ENCODE data around the gene SH3BGR.

DNA sequence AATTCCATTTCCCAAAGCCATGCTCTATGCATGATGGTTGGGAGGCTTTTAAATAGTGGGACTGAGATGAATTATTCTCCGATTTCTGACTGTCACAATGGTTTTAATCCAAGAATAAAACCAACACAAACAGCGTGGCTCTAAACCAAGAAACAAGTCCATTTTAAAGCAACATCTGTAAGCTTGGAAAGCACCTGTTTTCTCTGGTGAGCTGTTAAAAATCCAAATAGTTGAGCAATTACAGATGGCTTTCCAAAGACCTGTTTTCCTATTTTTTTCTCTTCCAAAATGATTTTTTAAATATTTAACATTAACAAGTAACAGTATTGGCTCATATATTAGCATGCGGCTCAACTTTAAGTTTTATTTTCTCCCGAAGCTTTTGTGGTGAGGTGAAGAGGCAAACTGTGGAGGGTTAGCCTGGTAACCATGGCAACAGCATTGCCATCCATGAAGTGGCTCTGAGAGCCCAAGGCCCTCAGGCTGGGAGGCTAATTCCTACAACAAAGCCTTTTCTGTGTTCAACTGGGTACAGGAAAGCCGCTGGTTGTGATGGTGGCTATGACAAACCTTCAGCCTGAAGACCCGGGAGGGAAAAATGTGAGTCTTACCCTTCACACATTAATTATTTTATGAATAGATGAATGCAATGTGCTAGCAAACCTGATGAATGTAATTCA, 104.3 kb downstream of the SH3BGR start:
- TF ChIP-seq, protein P1, sequence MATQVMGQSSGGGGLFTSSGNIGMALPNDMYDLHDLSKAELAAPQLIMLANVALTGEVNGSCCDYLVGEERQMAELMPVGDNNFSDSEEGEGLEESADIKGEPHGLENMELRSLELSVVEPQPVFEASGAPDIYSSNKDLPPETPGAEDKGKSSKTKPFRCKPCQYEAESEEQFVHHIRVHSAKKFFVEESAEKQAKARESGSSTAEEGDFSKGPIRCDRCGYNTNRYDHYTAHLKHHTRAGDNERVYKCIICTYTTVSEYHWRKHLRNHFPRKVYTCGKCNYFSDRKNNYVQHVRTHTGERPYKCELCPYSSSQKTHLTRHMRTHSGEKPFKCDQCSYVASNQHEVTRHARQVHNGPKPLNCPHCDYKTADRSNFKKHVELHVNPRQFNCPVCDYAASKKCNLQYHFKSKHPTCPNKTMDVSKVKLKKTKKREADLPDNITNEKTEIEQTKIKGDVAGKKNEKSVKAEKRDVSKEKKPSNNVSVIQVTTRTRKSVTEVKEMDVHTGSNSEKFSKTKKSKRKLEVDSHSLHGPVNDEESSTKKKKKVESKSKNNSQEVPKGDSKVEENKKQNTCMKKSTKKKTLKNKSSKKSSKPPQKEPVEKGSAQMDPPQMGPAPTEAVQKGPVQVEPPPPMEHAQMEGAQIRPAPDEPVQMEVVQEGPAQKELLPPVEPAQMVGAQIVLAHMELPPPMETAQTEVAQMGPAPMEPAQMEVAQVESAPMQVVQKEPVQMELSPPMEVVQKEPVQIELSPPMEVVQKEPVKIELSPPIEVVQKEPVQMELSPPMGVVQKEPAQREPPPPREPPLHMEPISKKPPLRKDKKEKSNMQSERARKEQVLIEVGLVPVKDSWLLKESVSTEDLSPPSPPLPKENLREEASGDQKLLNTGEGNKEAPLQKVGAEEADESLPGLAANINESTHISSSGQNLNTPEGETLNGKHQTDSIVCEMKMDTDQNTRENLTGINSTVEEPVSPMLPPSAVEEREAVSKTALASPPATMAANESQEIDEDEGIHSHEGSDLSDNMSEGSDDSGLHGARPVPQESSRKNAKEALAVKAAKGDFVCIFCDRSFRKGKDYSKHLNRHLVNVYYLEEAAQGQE (IDR thresholded peaks at IDR 0.05; ENCODE audit: insufficient replicate concordance, low read depth): no peak
- TF ChIP-seq, protein P2, sequence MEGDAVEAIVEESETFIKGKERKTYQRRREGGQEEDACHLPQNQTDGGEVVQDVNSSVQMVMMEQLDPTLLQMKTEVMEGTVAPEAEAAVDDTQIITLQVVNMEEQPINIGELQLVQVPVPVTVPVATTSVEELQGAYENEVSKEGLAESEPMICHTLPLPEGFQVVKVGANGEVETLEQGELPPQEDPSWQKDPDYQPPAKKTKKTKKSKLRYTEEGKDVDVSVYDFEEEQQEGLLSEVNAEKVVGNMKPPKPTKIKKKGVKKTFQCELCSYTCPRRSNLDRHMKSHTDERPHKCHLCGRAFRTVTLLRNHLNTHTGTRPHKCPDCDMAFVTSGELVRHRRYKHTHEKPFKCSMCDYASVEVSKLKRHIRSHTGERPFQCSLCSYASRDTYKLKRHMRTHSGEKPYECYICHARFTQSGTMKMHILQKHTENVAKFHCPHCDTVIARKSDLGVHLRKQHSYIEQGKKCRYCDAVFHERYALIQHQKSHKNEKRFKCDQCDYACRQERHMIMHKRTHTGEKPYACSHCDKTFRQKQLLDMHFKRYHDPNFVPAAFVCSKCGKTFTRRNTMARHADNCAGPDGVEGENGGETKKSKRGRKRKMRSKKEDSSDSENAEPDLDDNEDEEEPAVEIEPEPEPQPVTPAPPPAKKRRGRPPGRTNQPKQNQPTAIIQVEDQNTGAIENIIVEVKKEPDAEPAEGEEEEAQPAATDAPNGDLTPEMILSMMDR (IDR thresholded peaks at IDR 0.05; ENCODE audit: insufficient read depth, low read length): no peak

Measured in HL-60 (cell line).